ENCODE results near the gene UEVLD.

The UEVLD gene

GRCh38 chr11:18578975-18579598 is 9.4 kb downstream of the UEVLD start:
- no peaks in the 10 kb centered on the region for H3K4me1 ChIP-seq (ENCODE audit: control insufficient read depth, insufficient read depth, low read length)
- H3K9ac ChIP-seq (ENCODE audit: low read length) = no peak overlapping the region
- DNase-seq (ENCODE audit: low read depth) = no peak
- no peaks in the 10 kb centered on the region for H3K9me3 ChIP-seq (ENCODE audit: control insufficient read depth, low read length)
- H3K27me3 ChIP-seq (replicated peaks; ENCODE audit: control insufficient read depth, insufficient read depth, low read length) = no peaks in the 10 kb centered on the region
- H3K4me3 ChIP-seq (ENCODE audit: low read length) = no peak overlapping the region
- H3K36me3 ChIP-seq (ENCODE audit: control insufficient read depth, insufficient read depth, low read length, severe bottlenecking) = peaks cover 45% of the 10 kb centered on the region

DNA sequence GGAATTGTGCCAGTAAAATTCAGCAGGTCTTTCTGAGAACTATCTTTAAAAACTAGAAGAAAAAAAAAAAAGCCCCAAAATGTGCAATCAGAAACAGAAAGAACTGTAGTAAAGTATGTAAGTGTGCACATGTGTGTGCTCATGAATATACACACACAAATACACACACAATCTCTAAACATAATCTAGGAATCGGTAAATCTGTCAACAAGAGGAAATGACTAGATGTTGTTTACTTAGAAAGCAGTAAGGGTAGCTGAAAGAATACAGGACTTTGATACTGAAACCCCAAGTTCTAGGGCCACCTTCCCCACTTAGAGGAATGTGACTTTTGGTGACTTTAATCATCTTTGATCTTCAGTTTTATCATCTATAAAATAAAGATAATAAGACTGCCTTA is 13.2 kb downstream of the UEVLD start:
- Histone ChIP-seq H3K4me3 (ENCODE audit: low read length) (no peak overlapping the region), H3K9ac (ENCODE audit: low read length) (no peak overlapping the region), H3K36me3 (ENCODE audit: control insufficient read depth, insufficient read depth, low read length, severe bottlenecking) (peaks cover 77% of the 10 kb centered on the region), H3K9me3 (ENCODE audit: control insufficient read depth, low read length) (no peaks in the 10 kb centered on the region), H3K27me3 (replicated peaks; ENCODE audit: control insufficient read depth, insufficient read depth, low read length) (no peaks in the 10 kb centered on the region), H3K4me1 (ENCODE audit: control insufficient read depth, insufficient read depth, low read length) (no peaks in the 10 kb centered on the region)
- DNase-seq (ENCODE audit: low read depth) = no peak

GRCh38 chr11:18567081-18567480 is 21.5 kb downstream of the UEVLD start:
- Histone ChIP-seq H3K4me1 (ENCODE audit: control insufficient read depth, insufficient read depth, low read length) (peaks cover 24% of the 10 kb centered on the region), H3K27me3 (replicated peaks; ENCODE audit: control insufficient read depth, insufficient read depth, low read length) (no peaks in the 10 kb centered on the region), H3K4me3 (ENCODE audit: low read length) (peak overlapping the region; percentile 24), H3K9ac (ENCODE audit: low read length) (peak overlapping the region; percentile 29), H3K9me3 (ENCODE audit: control insufficient read depth, low read length) (no peaks in the 10 kb centered on the region), H3K36me3 (ENCODE audit: control insufficient read depth, insufficient read depth, low read length, severe bottlenecking) (peaks cover 37% of the 10 kb centered on the region)
- no peak for DNase-seq (ENCODE audit: low read depth)

- DNase-seq (ENCODE audit: low read depth) = peak; percentile 51
- Histone ChIP-seq H3K9me3 (ENCODE audit: control insufficient read depth, low read length) (no peaks in the 10 kb centered on the region), H3K36me3 (ENCODE audit: control insufficient read depth, insufficient read depth, low read length, severe bottlenecking) (peaks cover 30% of the 10 kb centered on the region), H3K4me3 (ENCODE audit: low read length) (no peak overlapping the region), H3K4me1 (ENCODE audit: control insufficient read depth, insufficient read depth, low read length) (peaks cover 24% of the 10 kb centered on the region), H3K27me3 (replicated peaks; ENCODE audit: control insufficient read depth, insufficient read depth, low read length) (no peaks in the 10 kb centered on the region), H3K9ac (ENCODE audit: low read length) (no peak overlapping the region)
Measured at GRCh38 chr11:18566406-18566805, 22.1 kb downstream of the UEVLD start.

GRCh38 chr11:18564149-18564548 is 24.4 kb downstream of the UEVLD start:
- Histone ChIP-seq H3K4me3 (ENCODE audit: low read length) (no peak overlapping the region), H3K9me3 (ENCODE audit: control insufficient read depth, low read length) (no peaks in the 10 kb centered on the region), H3K4me1 (ENCODE audit: control insufficient read depth, insufficient read depth, low read length) (peaks cover 24% of the 10 kb centered on the region), H3K27me3 (replicated peaks; ENCODE audit: control insufficient read depth, insufficient read depth, low read length) (no peaks in the 10 kb centered on the region), H3K9ac (ENCODE audit: low read length) (no peak overlapping the region), H3K36me3 (ENCODE audit: control insufficient read depth, insufficient read depth, low read length, severe bottlenecking) (peaks cover 31% of the 10 kb centered on the region)
- DNase-seq (ENCODE audit: low read depth) = no peak

- Histone ChIP-seq H3K36me3 (ENCODE audit: control insufficient read depth, insufficient read depth, low read length, severe bottlenecking) (peaks cover 32% of the 10 kb centered on the region), H3K4me3 (ENCODE audit: low read length) (no peak overlapping the region)
Measured at GRCh38 chr11:18563090-18563730, 25.3 kb downstream of the UEVLD start.

DNA sequence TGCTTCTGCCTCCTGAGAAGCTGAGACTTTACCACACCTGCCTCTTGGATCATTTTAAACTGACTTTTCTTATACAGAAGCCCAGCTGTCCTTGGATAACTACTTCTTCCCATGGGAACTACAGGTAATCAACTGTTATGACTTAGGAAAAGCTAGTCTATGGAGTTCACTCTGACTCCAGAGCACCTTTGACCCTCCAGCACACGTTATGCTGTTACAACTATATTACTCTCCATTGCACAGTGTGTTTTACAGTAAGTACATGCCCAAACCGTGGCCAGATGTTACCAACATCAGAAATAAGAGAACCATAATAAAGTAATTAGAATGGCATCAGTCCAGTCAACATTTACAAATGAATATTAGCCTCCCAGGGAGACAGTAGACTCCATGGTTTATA is 40.5 kb downstream of the UEVLD start:
- Histone ChIP-seq H3K27me3 (replicated peaks; ENCODE audit: control insufficient read depth, insufficient read depth, low read length) (no peaks in the 10 kb centered on the region), H3K36me3 (ENCODE audit: control insufficient read depth, insufficient read depth, low read length, severe bottlenecking) (peaks cover 47% of the 10 kb centered on the region), H3K9ac (ENCODE audit: low read length) (no peak overlapping the region)

More at GRCh38 chr11:18563090-18563730, 25.3 kb downstream of the UEVLD start:
- H3K9me3 ChIP-seq (ENCODE audit: control insufficient read depth, low read length) = no peaks in the 10 kb centered on the region
- no peaks in the 10 kb centered on the region for H3K27me3 ChIP-seq (replicated peaks; ENCODE audit: control insufficient read depth, insufficient read depth, low read length)
- DNase-seq (ENCODE audit: low read depth) = peak; percentile 29
- no peak overlapping the region for H3K9ac ChIP-seq (ENCODE audit: low read length)
- H3K4me1 ChIP-seq (ENCODE audit: control insufficient read depth, insufficient read depth, low read length) = peaks cover 24% of the 10 kb centered on the region

GRCh38 chr11:18540207-18541009 is 48.1 kb downstream of the UEVLD start:
- Histone ChIP-seq H3K9me3 (ENCODE audit: control insufficient read depth, low read length) (no peaks in the 10 kb centered on the region), H3K9ac (ENCODE audit: low read length) (no peak overlapping the region), H3K27me3 (replicated peaks; ENCODE audit: control insufficient read depth, insufficient read depth, low read length) (no peaks in the 10 kb centered on the region), H3K4me1 (ENCODE audit: control insufficient read depth, insufficient read depth, low read length) (no peaks in the 10 kb centered on the region), H3K4me3 (ENCODE audit: low read length) (no peak overlapping the region), H3K36me3 (ENCODE audit: control insufficient read depth, insufficient read depth, low read length, severe bottlenecking) (peaks cover 44% of the 10 kb centered on the region)
- peak; percentile 32 for DNase-seq (ENCODE audit: low read depth)

More for the DNA sequence above, 40.5 kb downstream of the UEVLD start:
- no peak for DNase-seq (ENCODE audit: low read depth)
- Histone ChIP-seq H3K9me3 (ENCODE audit: control insufficient read depth, low read length) (no peaks in the 10 kb centered on the region), H3K4me3 (ENCODE audit: low read length) (no peak overlapping the region), H3K4me1 (ENCODE audit: control insufficient read depth, insufficient read depth, low read length) (no peaks in the 10 kb centered on the region)

DNA sequence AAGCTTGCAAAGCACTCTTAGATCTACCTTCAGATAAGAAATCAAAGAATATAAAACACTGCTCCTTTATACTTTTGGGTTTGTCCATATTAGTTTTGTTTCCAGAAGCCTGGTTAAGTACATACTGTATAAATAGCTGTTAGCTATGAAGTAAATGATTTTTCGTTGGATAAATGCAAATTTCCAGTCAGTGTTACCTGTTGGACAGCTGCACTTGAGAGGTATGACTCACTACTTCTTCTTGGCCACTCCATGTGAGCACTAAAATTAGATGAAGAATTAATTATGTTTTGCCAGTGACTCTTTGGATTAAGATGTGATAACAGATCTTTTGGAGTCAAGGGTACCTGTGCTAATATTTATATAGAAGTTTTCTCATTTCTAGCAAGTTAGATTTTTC is 52.3 kb downstream of the UEVLD start:
- Histone ChIP-seq H3K9ac (ENCODE audit: low read length) (no peak overlapping the region), H3K4me3 (ENCODE audit: low read length) (no peak overlapping the region), H3K9me3 (ENCODE audit: control insufficient read depth, low read length) (no peaks in the 10 kb centered on the region), H3K4me1 (ENCODE audit: control insufficient read depth, insufficient read depth, low read length) (no peaks in the 10 kb centered on the region), H3K36me3 (ENCODE audit: control insufficient read depth, insufficient read depth, low read length, severe bottlenecking) (peaks cover 46% of the 10 kb centered on the region), H3K27me3 (replicated peaks; ENCODE audit: control insufficient read depth, insufficient read depth, low read length) (no peaks in the 10 kb centered on the region)
- DNase-seq (ENCODE audit: low read depth) = no peak

GRCh38 chr11:18534245-18534644 is 54.3 kb downstream of the UEVLD start:
- Histone ChIP-seq H3K36me3 (ENCODE audit: control insufficient read depth, insufficient read depth, low read length, severe bottlenecking) (peaks cover 47% of the 10 kb centered on the region), H3K9ac (ENCODE audit: low read length) (no peak overlapping the region), H3K4me3 (ENCODE audit: low read length) (no peak overlapping the region), H3K9me3 (ENCODE audit: control insufficient read depth, low read length) (no peaks in the 10 kb centered on the region), H3K4me1 (ENCODE audit: control insufficient read depth, insufficient read depth, low read length) (peaks cover 4% of the 10 kb centered on the region), H3K27me3 (replicated peaks; ENCODE audit: control insufficient read depth, insufficient read depth, low read length) (no peaks in the 10 kb centered on the region)
- no peak for DNase-seq (ENCODE audit: low read depth)

GRCh38 chr11:18533365-18533764 is 55.2 kb downstream of the UEVLD start:
- Histone ChIP-seq H3K27me3 (replicated peaks; ENCODE audit: control insufficient read depth, insufficient read depth, low read length) (no peaks in the 10 kb centered on the region), H3K36me3 (ENCODE audit: control insufficient read depth, insufficient read depth, low read length, severe bottlenecking) (peaks cover 47% of the 10 kb centered on the region), H3K4me1 (ENCODE audit: control insufficient read depth, insufficient read depth, low read length) (peaks cover 4% of the 10 kb centered on the region), H3K9ac (ENCODE audit: low read length) (no peak overlapping the region), H3K4me3 (ENCODE audit: low read length) (no peak overlapping the region), H3K9me3 (ENCODE audit: control insufficient read depth, low read length) (no peaks in the 10 kb centered on the region)
- DNase-seq (ENCODE audit: low read depth) = no peak
